CD14-positive monocyte (primary cell): ENCODE measurements around the gene KIAA0930. TPM values are rescaled to one million over a fixed set of nuclear protein-coding genes. Genes with fewer than 3 reads are reported as not detected.
"Not testable (repeated sequence)": the region's sequence is repeated elsewhere in the genome, so short reads cannot be mapped to it uniquely, and the experiment has no call there.

ENCODE experiments used
- DNase-seq, 3 donors: peaks; one replicate each; pipeline ENCODE4 v3.0.0-alpha.2; 2011 to 2022
- H2AFZ ChIP-seq: 2 replicates; pipeline ENCODE4 v1.6.0; 2012; ENCODE audit warnings: mild to moderate bottlenecking, low read depth, low read length, inconsistent platforms; ENCODE audit not compliant: insufficient read depth, poor library complexity, severe bottlenecking
- H3K27ac ChIP-seq, 2 donors: 1 replicate in 1 of 2; 2 replicates in 1 of 2; pipeline ENCODE4 v1.5.1; 2012 to 2013; ENCODE audit warnings: low read length in 2 of 2, control low read depth in 1 of 2, inconsistent platforms in 1 of 2, low read depth in 1 of 2, mild to moderate bottlenecking in 1 of 2
- H3K27me3 ChIP-seq, 2 donors: one replicate each; pipeline versions ENCODE4 v1.6.0 to v1.6.1; 2011 to 2013; ENCODE audit warnings: low read length in 2 of 2; ENCODE audit not compliant: control insufficient read depth in 2 of 2, insufficient read depth in 2 of 2
- H3K36me3 ChIP-seq, 2 donors: replicated peaks in 1 of 2; 1 replicate in 1 of 2; 2 replicates in 1 of 2; pipeline versions ENCODE4 v1.5.1 to v1.6.1; 2012 to 2013; ENCODE audit warnings: low read length in 2 of 2, control low read depth in 1 of 2, inconsistent platforms in 1 of 2, mild to moderate bottlenecking in 1 of 2; ENCODE audit not compliant: insufficient read depth in 2 of 2, control insufficient read depth in 1 of 2
- H3K4me1 ChIP-seq, 2 donors: 1 replicate in 1 of 2; 2 replicates in 1 of 2; pipeline versions ENCODE4 v1.5.1 to v1.6.1; 2012 to 2013; ENCODE audit warnings: low read length in 2 of 2, control low read depth in 1 of 2, inconsistent platforms in 1 of 2, mild to moderate bottlenecking in 1 of 2, moderate library complexity in 1 of 2; ENCODE audit not compliant: insufficient read depth in 2 of 2, control insufficient read depth in 1 of 2
- H3K4me2 ChIP-seq: replicated peaks from 2 replicates; pipeline ENCODE3; 2012; ENCODE audit warnings: low read length, moderate library complexity, mild to moderate bottlenecking; ENCODE audit not compliant: poor library complexity, severe bottlenecking; ENCODE audit errors: extremely low read depth
- H3K4me3 ChIP-seq, 3 experiments: fragments of 200-600 bp in 1 of 3; sonication (generic) in 1 of 3; replicated peaks in 1 of 3; 1 replicate in 2 of 3; 2 replicates in 1 of 3; pipeline ENCODE4 v1.5.1; 2011 to 2013; ENCODE audit warnings: low read length in 3 of 3, mild to moderate bottlenecking in 3 of 3, control low read depth in 2 of 3, low read depth in 2 of 3, inconsistent platforms in 1 of 3, moderate library complexity in 1 of 3
- H3K79me2 ChIP-seq: 2 replicates; pipeline ENCODE4 v1.6.0; 2012; ENCODE audit warnings: mild to moderate bottlenecking, control low read depth, inconsistent platforms, low read length, moderate library complexity; ENCODE audit not compliant: insufficient read depth
- H3K9ac ChIP-seq: 2 replicates; pipeline ENCODE4 v1.6.0; 2017; ENCODE audit warnings: low read length, mild to moderate bottlenecking; ENCODE audit not compliant: insufficient read depth, poor library complexity, severe bottlenecking
- H3K9me3 ChIP-seq, 2 donors: replicated peaks in 1 of 2; 1 replicate in 1 of 2; 2 replicates in 1 of 2; pipeline versions ENCODE4 v1.5.1 to v1.6.1; 2012 to 2013; ENCODE audit warnings: low read length in 2 of 2, control low read depth in 1 of 2; ENCODE audit not compliant: control insufficient read depth in 1 of 2, insufficient read depth in 1 of 2
- H4K20me1 ChIP-seq: 2 replicates; pipeline ENCODE4 v1.6.0; 2012; ENCODE audit warnings: mild to moderate bottlenecking, low read length, control low read depth, moderate library complexity; ENCODE audit not compliant: insufficient read depth
- H3K27ac Mint-ChIP-seq, 7 donors: one replicate each; pipeline ENCODE4 v1.8.0; 2020; ENCODE audit warnings: mild to moderate bottlenecking in 7 of 7, mixed read lengths in 7 of 7, moderate library complexity in 6 of 7, inconsistent platforms in 2 of 7
- H3K27me3 Mint-ChIP-seq, 3 donors: one replicate each; pipeline ENCODE4 v1.8.0; 2021 to 2022; ENCODE audit warnings: low read depth in 3 of 3, mild to moderate bottlenecking in 3 of 3, mixed read lengths in 3 of 3, moderate library complexity in 3 of 3, inconsistent platforms in 1 of 3
- H3K36me3 Mint-ChIP-seq, 2 donors: one replicate each; pipeline ENCODE4 v1.8.0; 2020; ENCODE audit warnings: mixed read lengths in 2 of 2, inconsistent platforms in 1 of 2, mild to moderate bottlenecking in 1 of 2
- H3K4me1 Mint-ChIP-seq: one replicate; pipeline ENCODE4 v1.8.0; 2020; ENCODE audit warnings: mild to moderate bottlenecking, mixed read lengths
- H3K4me3 Mint-ChIP-seq, 2 donors: one replicate each; pipeline ENCODE4 v1.8.0; 2020; ENCODE audit warnings: mild to moderate bottlenecking in 2 of 2, mixed read lengths in 2 of 2, moderate library complexity in 1 of 2
- H3K9me3 Mint-ChIP-seq, 7 donors: one replicate each; pipeline ENCODE4 v1.8.0; 2020 to 2022; ENCODE audit warnings: mixed read lengths in 7 of 7, mild to moderate bottlenecking in 6 of 7, moderate library complexity in 6 of 7, inconsistent platforms in 2 of 7
- WGBS: methylation state at CpG from one replicate; pipeline ENCODE4 v1.1.5; 2013; ENCODE audit warnings: missing lambda C conversion rate; ENCODE audit not compliant: insufficient coverage; 5-methylcytosine and 5-hydroxymethylcytosine counted together
- intact Hi-C, 2 donors: fragments of 100-400 bp; cut with micrococcal nuclease; formaldehyde crosslinking; loops; one replicate each; pipeline versions ENCODE4 v1.15.0 to v1.15.1; 2023
- polyA plus RNA-seq, 3 donors: library from polyadenylated mRNA; depleted of rRNA in 1 of 3; unstranded in 2 of 3; stranded (reverse) in 1 of 3; fragments of 300-500 nt in 2 of 3; fragments of >200 nt in 1 of 3; fragmentation: Illumina TruSeq in 2 of 3; gene quantifications; 1 replicate in 2 of 3; 2 replicates in 1 of 3; pipeline ENCODE4 v1.2.3, GENCODE V29; 2012 to 2021
- TF ChIP-seq, protein P1 (sequence below): fragments of 200-600 bp; IDR thresholded peaks from one replicate; pipeline ENCODE4 v1.8.0; 2022; ENCODE audit warnings: antibody characterized with exemption, mild to moderate bottlenecking

The KIAA0930 gene
- polyA plus RNA-seq, 3 donors: 14.0 to 89.1 (median 15.6) TPM

DNA sequence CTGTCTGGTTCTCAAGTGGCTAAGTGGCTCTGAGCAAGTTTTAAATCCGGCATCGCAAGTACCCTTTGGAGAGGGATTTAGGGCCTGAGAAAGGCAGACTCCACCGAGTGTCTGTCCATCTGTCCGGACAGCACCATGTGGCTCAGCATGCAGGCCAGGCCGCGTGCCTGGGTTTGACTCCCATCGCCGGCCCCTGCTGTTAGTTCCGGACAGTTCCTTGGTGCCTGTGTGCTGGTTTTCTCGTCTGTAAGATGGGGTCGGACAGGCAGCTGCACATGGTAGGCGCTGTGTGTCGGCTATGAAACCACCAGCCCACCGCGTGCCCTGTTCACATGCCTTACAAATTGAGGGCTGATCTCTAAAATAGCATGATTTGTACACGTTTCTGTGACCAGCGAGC lies 46.0 kb downstream of the KIAA0930 start:
- no peaks in the 10 kb centered on the region for H3K4me1 Mint-ChIP-seq
- H3K36me3 Mint-ChIP-seq: peaks cover 68 to 88% of the 10 kb centered on the region in 2 donors
- TF ChIP-seq, protein P1, sequence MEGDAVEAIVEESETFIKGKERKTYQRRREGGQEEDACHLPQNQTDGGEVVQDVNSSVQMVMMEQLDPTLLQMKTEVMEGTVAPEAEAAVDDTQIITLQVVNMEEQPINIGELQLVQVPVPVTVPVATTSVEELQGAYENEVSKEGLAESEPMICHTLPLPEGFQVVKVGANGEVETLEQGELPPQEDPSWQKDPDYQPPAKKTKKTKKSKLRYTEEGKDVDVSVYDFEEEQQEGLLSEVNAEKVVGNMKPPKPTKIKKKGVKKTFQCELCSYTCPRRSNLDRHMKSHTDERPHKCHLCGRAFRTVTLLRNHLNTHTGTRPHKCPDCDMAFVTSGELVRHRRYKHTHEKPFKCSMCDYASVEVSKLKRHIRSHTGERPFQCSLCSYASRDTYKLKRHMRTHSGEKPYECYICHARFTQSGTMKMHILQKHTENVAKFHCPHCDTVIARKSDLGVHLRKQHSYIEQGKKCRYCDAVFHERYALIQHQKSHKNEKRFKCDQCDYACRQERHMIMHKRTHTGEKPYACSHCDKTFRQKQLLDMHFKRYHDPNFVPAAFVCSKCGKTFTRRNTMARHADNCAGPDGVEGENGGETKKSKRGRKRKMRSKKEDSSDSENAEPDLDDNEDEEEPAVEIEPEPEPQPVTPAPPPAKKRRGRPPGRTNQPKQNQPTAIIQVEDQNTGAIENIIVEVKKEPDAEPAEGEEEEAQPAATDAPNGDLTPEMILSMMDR: no peak
- H3K36me3 ChIP-seq: peaks cover 72 to 96% of the 10 kb centered on the region in 2 donors
- no peaks in the 10 kb centered on the region for H3K4me1 ChIP-seq
- intact Hi-C loops: no loop called here
- H3K27me3 ChIP-seq: no peaks in the 10 kb centered on the region
- no peaks in the 10 kb centered on the region for H3K9me3 Mint-ChIP-seq
- H3K27ac Mint-ChIP-seq: peak overlapping the region in 1 of 7 donors; percentile 43
- DNase-seq: no peak
- no peak overlapping the region for H3K4me2 ChIP-seq
- 98% methylated on average over 16 of the region's 17 CpGs for WGBS
- H3K79me2 ChIP-seq: peaks cover 35% of the 10 kb centered on the region
- no peak overlapping the region for H3K27ac ChIP-seq
- no peak overlapping the region for H3K4me3 Mint-ChIP-seq
- no peak overlapping the region for H3K9ac ChIP-seq
- no peak overlapping the region for H3K4me3 ChIP-seq
- H2AFZ ChIP-seq: no peak overlapping the region
- H3K27me3 Mint-ChIP-seq: no peaks in the 10 kb centered on the region
- H4K20me1 ChIP-seq: peaks cover 92% of the 10 kb centered on the region
- no peaks in the 10 kb centered on the region for H3K9me3 ChIP-seq

- peak overlapping the region in 4 of 7 donors; percentile 18 to 66 (median 52) for H3K27ac Mint-ChIP-seq
Observed at GRCh38 chr22:45192701-45193187, 48.0 kb downstream of the KIAA0930 start.

DNA sequence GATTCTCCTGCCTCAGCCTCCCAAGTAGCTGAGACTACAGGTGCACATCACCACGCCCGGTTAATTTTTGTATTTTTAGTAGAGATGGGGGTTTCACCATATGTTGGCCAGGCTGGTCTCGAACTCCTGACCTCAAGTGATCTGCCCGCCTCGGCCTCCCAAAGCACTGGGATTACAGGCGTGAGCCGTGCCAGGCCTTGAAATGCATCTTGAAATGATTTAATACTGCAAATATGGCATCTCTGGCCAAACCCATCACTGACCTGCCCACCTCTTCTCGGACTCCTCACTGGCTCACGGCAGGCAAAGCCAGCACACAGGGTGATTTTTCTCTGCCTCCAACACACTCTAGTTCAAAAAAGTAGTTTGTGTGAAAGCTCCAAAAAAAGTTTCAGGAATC lies 48.9 kb downstream of the KIAA0930 start:
- DNase-seq, H3K4me2 ChIP-seq, H3K4me1 ChIP-seq, H3K4me3 ChIP-seq, H3K9ac ChIP-seq, H2AFZ ChIP-seq, H3K27me3 Mint-ChIP-seq, H3K9me3 ChIP-seq, H3K4me3 Mint-ChIP-seq, intact Hi-C loops, H3K9me3 Mint-ChIP-seq, H3K27me3 ChIP-seq, H3K4me1 Mint-ChIP-seq: not testable (repeated sequence)
- Histone ChIP-seq H3K36me3 (peaks cover 62 to 96% of the 10 kb centered on the region in 2 donors), H3K79me2 (peaks cover 39% of the 10 kb centered on the region), H4K20me1 (peaks cover 92% of the 10 kb centered on the region), H3K27ac (peak overlapping the region in 1 of 2 donors; percentile 11)
- Mint-ChIP-seq H3K27ac (peak overlapping the region in 3 of 7 donors; percentile 4 to 82 (median 17)), H3K36me3 (peaks cover 63 to 83% of the 10 kb centered on the region in 2 donors)
- 96% methylated on average over 6 of the region's 9 CpGs for WGBS

More at GRCh38 chr22:45192701-45193187, 48.0 kb downstream of the KIAA0930 start:
- no peaks in the 10 kb centered on the region for H3K4me1 ChIP-seq
- TF ChIP-seq, protein P1: no peak
- peaks cover 92% of the 10 kb centered on the region for H4K20me1 ChIP-seq
- Mint-ChIP-seq H3K4me3 (no peak overlapping the region), H3K36me3 (peaks cover 63 to 85% of the 10 kb centered on the region in 2 donors), H3K9me3 (no peaks in the 10 kb centered on the region), H3K27me3 (no peaks in the 10 kb centered on the region), H3K4me1 (peaks cover 3% of the 10 kb centered on the region)
- no peak for DNase-seq
- H3K4me2 ChIP-seq: no peak overlapping the region
- intact Hi-C loops: no loop called here
- 84% methylated on average over 13 of the region's 13 CpGs for WGBS
- no peaks in the 10 kb centered on the region for H3K9me3 ChIP-seq
- H3K27me3 ChIP-seq: no peaks in the 10 kb centered on the region
- peaks cover 36% of the 10 kb centered on the region for H3K79me2 ChIP-seq
- H3K9ac ChIP-seq: no peak overlapping the region
- peaks cover 72 to 96% of the 10 kb centered on the region in 2 donors for H3K36me3 ChIP-seq
- no peak overlapping the region for H3K4me3 ChIP-seq
- no peak overlapping the region for H2AFZ ChIP-seq
- H3K27ac ChIP-seq: peak overlapping the region in 1 of 2 donors; percentile 11
